GF-D8 (cell line): Measurements from ENCODE around the gene MARK4.

Experiments used
- DNase-seq: peaks from one replicate; lab custom pipeline; 2025; lab: John Stamatoyannopoulos, UW

Gene MARK4

DNA sequence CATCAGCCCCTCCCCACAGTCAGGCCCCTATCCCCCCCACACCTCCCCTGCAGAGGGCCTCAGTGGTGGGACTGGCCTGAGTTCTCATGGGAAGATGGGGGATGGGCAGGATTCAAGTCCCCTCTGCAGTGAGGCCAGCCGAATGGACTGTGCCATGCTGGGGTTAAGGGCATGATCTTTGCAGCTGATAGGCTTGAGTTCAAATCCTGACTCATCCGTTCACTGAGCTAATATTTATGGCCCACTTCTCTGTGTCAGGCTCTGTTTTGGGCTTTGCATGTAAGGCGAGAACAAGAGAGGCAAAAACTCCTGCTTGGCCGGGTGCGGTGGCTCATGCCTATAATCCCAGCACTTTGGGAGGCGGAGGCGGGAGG is 20.7 kb downstream of the MARK4 start:
- no peak for DNase-seq

DNA sequence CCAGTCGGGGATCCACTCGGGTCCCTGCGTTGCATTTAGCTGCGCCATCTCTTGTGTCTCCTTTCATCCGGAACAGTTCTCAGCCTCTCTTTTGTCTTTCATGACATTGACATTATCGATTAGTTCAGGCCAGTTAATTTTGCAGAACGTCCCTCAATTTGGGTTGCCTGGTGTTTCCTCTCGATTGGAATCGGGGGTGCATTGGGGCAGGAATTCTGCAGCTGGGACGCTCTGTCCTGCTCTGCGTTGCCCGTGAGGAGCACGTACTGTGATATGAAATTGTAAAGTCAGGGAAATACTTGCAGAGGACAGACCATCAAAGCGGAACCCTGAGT is 22.4 kb downstream of the MARK4 start:
- no peak for DNase-seq

DNA sequence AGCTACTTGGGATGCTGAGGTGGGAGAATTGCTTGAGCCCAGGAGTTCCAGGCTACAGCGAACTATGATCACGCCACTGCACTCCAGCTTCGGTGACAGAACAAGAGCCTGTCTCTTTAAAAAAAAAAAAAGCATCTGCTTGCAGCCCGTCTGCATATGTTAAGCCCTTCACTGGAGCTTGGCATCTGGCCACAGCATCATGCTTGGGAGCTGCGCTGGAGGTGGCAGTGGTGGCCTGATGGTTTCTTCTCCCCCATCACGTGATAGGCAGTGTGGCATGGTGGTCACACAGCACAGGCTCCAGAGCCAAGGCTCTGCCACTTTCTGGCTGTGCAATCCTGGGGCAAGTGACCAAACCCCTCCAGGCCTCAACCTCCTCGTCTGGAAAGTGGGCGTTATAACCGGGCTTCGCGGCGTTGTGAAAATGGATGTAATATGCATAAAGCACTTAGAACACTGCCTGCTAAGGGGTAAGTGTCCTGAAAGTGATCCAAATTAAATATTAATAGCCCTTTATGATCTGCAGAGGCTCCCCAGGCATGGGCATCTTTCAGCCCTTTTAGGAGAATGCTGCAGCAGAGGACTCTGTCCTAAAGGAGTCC is 24.4 kb downstream of the MARK4 start:
- no peak for DNase-seq

DNA sequence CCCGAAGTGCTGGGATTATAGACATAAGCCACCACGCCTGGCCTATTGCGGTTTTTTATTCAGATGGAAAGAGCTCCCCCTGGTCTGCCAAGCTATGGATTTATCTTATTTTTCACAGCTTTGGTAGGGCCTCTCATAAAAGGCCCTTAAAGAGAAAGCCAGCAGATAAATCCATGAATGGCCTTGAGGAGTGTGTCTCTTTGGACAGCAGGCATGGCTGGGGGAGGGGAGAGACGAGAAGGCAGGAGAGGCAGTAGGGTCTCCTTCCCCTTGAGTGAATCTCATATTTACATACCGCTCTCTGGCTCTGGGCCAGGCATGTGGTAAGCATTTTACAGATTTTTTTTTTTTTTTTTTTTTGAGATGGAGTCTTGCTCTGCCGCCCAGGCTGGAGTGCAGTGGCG is 25.2 kb downstream of the MARK4 start:
- DNase-seq: no peak

DNA sequence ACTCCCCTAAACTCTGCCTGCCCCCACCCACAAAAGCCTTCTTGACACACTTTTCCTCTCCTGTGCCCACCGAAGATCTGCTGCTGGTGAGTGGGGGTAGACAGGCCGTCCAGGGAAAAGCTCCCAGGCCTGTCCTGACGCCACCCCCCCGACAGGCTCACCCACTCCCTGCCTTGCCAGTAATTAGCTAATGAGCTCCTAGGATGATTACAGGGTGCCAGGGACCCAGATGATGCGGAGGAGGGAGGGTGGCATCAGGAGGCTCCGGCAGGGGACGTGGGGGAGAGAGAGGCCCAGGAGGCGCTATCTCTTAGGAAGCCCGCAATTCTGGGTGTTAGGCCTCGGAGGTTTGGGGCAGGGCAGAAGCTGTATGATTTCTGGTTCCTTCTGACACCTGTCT is 27.0 kb downstream of the MARK4 start:
- DNase-seq: no peak

DNA sequence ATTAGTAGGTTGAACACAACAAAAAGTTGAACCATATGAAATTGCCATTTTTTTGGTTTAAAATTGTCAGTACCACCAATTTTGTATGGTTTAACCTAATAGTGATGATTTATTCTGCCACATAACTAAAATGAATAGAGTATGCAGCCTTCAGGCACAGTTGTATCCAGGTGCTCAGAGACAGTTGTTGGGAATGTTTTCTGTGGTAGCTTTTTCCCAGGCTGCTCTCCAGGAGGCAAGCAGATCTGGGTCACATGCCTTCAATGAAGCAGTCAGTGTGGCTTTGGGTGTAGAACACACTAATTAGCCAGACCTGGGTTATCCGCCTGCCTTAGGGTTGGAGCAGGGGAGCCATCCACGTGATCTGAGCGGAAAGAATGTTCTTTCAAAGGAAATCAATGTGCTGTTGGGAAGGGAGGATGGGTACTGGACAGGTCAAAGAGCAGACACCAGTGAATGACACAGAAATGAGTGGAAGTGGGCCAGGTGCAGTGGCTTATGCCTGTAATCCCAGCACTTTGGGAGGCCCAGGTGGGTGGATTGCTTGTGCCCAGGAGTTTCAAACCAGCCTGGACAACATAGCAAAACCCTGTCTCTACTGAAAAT is 28.6 kb downstream of the MARK4 start:
- no peak for DNase-seq

DNA sequence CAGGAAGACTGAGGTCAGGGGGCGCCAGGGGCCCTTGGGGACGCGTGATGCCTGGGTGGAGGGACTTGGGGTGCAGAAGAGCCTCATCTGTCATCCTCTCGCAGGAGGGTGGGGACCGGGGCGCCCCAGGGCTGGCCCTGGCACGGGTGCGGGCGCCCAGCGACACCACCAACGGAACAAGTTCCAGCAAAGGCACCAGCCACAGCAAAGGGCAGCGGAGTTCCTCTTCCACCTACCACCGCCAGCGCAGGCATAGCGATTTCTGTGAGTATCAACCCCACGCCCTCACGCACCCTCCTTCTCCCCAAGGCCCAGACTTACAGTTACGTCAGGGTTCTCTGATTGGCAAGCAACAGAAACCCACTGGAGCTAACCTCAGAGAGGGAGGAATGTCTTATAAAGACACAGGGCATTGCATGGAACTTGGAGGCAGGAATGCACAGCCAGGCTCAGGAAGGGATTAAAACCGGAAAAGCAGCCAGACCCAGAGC is 29.4 kb downstream of the MARK4 start:
- DNase-seq: no peak

DNA sequence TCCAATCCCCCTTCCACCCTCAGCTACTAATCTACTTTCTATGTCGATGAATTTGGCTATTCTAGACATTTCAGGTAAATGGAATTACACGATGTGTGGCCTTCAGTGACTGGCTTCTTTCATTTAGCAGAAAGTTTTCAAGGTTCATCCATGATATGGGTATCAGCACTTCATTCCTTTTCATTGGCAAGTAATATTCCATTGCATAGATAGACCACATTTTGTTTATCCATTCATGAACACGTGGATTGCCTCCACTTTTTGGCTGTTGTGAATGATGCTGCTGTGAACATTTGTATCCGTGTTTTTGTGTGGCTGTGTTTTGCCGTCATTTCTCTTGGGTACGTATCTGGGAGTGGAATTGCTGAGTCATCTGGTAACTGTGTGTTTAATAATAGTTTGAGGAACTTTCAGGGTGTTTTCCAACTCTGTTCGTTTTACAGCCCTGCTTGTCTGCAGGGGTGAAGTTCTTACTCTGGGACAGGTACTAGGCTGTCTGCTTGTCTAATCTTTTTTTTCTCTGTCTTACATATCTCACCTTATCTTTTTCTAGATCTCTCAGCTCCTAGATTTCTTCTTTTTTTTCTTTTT is 32.5 kb downstream of the MARK4 start:
- no peak for DNase-seq

DNA sequence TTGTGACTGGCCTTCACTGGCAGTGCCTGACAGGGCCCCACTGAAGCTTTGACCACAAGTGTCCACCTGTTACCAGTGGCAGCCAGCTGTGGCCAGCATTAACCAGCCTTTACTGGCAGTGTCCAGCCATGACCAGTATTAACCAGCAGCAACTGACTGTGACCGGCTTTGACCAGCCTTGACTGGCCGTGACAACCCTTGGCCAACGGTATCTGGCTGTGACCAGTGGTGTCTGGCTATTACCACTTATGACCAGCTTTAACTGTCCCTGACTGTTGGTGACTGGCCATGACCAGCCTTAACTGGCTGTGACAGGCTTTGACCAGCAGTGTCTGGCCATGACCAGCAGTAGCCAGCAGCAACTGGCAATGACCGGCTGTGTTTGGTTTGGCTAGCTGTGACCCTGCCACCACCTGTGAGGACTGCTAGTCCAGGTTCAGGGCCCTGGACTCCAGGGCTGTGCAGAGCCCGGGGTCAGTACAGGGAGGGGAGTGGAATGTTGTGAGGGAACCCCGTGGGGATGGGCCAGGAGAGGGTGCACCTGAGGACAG is 39.4 kb downstream of the MARK4 start:
- no peak for DNase-seq

DNA sequence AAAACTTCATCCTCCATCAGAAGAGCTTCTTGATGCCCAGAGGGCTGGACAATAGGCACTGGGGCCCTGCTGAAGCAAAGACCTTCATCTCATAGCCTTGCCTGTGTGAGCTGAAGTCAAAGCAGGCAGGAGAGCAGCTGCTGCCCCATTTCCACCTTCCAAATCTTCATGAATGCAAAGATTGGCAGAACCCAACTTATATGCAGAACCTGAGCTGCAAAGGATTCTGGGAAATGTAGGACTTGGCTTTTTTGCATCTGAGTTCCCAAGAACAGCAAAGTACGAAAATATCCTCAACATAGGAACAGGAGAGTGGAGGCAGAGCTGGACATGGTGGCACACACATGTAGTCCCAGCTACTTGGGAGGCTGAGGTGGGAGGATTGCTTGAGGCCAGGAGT is 40.8 kb downstream of the MARK4 start:
- DNase-seq: no peak

DNA sequence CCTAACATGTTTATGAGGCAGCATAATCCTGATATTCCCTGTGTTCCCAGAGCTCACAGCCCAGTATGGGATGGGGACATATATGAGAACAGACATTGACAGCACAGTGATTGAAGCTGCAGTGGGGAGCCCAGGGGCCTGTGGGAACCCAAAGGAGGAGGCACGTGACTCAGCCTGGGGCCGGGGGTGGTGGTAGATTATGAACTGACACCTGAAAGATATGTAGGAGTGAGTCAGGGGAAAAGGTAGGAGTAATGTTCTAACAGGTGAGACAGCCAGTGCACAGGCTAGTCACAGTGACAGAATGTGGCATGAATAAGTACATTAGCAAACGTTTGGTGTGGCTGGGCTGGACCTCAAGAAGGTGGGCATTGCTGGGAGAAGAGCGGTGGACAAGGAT is 42.6 kb downstream of the MARK4 start:
- no peak for DNase-seq

DNA sequence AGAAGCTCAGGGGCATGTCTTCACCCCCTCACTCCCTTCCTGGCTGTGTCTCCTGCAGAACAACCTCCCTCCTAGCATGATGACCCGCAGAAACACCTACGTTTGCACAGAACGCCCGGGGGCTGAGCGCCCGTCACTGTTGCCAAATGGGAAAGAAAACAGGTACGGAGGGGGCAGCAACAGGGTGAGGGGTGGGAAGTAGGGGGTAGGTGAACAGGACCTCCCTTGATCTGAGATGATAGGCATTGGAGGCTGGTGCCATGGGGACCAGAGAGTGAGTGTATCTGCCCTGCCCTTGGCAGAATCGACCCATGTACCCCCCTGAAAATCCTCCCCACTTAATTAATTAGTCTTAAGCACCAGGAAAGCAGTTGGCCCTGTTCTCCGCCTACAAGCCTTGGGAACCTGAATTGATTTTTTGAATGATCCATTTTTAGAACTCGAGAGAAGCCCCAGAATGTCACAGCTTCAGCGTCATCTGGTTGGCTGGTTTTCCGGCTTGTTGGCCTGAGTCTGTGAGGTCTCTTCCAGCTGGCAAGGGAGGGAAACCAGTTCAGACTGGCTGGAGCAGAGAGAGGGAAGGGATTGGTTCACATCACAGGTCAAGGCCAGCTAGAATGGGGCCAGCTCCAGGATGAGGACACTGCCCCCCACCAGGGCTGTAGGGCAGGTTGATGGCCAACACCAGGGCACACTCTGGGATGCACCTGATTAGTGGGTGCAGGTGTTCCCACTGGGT is 43.4 kb downstream of the MARK4 start:
- no peak for DNase-seq

DNA sequence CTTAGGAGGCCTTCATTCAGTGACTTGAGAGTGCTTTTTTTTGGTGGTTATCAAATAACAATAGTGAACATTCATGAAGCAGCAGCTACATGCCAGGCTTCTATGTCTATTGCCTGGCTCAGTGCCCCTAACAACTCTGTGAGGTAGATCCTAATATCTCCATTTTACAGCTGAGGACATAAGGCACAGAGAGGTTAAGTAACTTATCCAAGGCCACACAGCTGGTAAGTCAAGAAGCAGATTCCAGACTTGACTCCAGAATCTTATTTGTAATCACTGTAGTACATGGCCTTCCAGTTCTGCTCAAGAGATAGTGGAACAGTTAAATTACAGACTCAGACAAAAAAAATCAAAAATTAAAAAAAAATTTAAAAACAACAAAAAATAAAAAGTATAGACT is 44.8 kb downstream of the MARK4 start:
- DNase-seq: no peak

DNA sequence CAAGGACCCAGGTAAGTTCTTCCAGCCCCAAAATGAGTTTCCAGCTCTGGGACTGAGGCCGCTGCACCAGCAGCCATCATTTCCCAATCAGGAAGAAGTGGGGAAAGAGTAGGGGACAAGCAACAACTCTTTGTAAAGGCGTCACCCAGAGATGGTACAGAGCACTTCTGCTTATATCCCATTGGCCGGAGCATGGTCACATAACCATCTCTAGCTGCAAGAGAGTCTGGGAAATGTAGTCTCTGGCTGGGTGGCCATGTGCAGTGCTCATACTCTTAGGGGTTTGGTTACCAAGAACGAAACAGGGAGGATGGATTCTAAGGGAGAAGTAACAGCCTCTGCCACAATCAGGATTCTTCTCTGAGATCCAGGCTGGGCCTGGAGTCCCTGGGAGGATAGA is 45.3 kb downstream of the MARK4 start:
- DNase-seq: no peak

DNA sequence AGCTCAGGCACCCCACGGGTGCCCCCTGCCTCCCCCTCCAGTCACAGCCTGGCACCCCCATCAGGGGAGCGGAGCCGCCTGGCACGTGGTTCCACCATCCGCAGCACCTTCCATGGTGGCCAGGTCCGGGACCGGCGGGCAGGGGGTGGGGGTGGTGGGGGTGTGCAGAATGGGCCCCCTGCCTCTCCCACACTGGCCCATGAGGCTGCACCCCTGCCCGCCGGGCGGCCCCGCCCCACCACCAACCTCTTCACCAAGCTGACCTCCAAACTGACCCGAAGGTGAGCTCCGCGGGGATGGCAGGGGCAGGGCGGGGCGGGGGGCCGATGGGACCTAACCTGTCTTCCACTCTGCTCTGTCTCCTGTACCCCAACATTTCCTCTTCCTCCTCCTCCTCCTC is 46.6 kb downstream of the MARK4 start:
- DNase-seq: no peak

DNA sequence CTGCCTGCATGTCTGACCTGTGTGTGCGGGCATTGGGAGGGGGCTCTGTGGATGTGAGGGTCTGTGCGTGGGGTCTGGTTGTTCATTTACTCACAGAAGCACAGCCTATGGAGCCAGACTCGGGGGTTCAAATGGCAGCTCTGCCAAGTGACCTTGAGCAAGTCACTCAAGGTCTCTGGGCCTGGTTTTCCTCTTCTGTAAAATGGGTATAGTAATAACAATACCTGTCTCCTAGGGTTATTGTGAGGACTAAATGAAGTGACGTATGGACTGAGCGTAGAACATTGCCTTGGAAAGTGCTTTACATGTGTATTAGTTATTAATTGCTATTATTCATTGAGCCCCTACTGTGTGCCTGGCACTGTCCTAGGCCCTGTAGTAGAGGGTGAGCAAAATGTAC is 47.2 kb downstream of the MARK4 start:
- DNase-seq: no peak

DNA sequence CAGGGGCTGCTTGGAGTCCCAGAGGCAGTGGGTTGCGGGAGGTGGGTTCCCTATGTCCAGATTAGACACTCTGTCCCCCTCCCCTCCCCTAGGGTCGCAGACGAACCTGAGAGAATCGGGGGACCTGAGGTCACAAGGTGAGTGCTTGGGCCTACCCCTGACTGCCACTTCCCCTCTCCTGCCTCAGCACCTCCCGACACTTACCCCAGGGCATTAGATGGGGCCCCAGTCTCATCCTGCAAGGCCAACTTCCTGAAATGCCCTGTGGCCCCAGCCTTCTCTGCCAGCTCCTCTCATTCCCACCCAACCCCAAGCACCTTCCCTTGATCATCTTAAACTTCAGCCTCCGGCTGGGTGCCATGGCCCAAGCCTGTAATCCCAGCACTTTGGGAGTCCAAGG is 48.6 kb downstream of the MARK4 start:
- DNase-seq: no peak

DNA sequence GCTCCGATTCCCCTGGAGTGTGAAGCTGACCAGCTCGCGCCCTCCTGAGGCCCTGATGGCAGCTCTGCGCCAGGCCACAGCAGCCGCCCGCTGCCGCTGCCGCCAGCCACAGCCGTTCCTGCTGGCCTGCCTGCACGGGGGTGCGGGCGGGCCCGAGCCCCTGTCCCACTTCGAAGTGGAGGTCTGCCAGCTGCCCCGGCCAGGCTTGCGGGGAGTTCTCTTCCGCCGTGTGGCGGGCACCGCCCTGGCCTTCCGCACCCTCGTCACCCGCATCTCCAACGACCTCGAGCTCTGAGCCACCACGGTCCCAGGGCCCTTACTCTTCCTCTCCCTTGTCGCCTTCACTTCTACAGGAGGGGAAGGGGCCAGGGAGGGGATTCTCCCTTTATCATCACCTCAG is 51.3 kb downstream of the MARK4 start:
- DNase-seq: no peak

DNA sequence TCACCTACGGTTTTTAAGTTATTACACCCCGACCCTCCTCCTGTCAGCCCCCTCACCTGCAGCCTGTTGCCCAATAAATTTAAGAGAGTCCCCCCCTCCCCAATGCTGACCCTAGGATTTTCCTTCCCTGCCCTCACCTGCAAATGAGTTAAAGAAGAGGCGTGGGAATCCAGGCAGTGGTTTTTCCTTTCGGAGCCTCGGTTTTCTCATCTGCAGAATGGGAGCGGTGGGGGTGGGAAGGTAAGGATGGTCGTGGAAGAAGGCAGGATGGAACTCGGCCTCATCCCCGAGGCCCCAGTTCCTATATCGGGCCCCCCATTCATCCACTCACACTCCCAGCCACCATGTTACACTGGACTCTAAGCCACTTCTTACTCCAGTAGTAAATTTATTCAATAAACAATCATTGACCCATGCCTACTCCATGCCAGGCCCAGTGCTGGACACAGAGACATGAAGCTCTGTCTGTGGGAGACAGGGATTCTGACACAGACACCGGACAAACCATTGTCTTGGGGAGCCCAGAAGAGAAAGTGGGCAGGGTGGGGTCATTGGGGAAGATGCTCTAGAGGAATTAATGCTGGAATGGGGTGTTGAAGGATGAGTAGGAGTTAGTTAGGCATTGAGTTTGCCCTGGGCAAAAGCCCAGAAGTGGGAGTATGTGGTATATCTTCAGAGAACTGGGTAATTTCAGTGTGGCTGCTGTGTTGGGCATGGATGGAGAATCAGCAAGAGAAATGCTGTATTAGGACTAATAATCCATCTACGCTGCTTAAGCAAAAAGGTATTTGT is 52.4 kb downstream of the MARK4 start:
- no peak for DNase-seq

DNA sequence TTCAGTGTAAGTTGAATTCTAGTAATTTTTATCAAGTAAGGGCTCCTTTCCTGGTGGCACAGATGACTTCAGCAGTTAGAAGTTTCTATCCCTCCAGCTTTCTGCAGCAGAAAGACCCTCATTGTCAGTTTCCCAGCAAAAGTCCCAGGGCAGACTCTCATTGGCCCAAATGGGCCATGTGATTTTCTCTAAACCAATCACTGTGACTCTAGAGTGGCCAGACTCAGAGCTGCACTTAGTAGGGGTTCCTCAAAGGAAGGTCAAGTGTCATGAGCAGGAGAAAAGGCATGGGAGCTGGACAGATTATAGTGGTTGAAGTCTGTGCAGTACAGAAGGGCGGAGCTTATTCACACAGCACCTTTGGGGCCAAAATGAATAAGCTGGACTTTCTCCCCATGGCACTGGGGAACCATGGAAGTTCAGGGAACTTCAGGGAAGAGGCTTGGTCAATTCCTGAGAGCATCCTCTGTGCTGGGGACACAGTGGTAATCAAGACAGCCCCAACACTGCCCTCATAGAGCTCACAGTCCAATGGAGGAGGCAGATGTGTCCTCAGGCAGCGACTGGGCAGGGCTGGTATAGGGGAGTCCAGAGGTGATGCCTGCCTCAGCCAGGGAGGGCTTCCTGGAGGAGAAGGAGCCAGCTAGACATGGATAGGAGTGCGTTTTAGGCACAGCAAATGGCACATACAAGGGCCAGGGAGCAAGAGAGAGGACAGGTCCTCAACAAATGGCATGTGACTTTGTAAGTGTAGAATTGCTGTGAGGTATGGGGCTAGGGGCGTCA is 53.3 kb downstream of the MARK4 start:
- no peak for DNase-seq

DNA sequence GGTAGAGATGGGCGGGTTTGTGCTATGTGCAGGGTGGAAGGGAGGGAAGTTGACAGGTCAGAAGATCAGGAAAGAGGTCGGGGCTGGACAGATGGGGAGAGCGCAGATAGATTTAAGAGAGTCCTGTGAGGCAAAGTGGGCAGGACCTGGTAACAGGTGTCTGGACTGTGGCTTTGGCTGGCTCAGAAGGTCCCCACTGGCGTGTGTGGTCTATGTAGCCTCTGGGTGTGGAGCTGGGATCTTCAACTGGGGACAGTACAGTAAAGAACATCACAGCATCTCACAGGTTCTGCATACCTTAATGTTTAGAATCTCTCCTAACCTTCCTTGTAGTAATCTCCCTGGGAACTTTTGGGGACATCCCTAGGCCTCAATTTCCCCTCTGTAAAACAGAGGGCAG is 53.9 kb downstream of the MARK4 start:
- DNase-seq: no peak
